Tracheal epithelial cell (primary cell): ENCODE results near the gene H3-3A. TPM values are rescaled to one million over a fixed set of nuclear protein-coding genes. Genes with fewer than 3 reads are reported as not detected.

Source experiments
- total RNA-seq: library from RNA; depleted of rRNA; stranded (reverse); fragments of >200 nt; gene quantifications from 2 replicates; pipeline ENCODE4 v1.2.1, GENCODE V29; 2014

Gene H3-3A
- total RNA-seq = 109 and 113 TPM in 2 replicates

GRCh38 chr1:226062558-226063223, at the start of gene H3-3A:
Gene H3-3A, plus strand, starts transcription at chr1:226062716. Its CDS starts 1,636 bp downstream, at chr1:226064352.

Other genes with a start within 250 kb of the H3-3A start
- gene TMEM63A, start 180.3 kb upstream of the H3-3A start, total RNA-seq = 3.9 and 5.3 TPM in 2 replicates
- not detected in 2 replicates for gene LEFTY1, start 173.6 kb upstream of the H3-3A start, total RNA-seq
- 19.8 and 32.4 TPM in 2 replicates for gene PYCR2, start 138.5 kb upstream of the H3-3A start, total RNA-seq
- not detected in 2 replicates for gene LEFTY2, start 121.5 kb upstream of the H3-3A start, total RNA-seq
- gene SDE2, start 63.4 kb upstream of the H3-3A start, total RNA-seq = 29.9 and 32.8 TPM in 2 replicates
- 43.7 and 67.0 TPM in 2 replicates for gene ACBD3, start 124.0 kb downstream of the H3-3A start, total RNA-seq
- gene MIXL1, start 160.9 kb downstream of the H3-3A start, total RNA-seq = not detected in 2 replicates
- 4.5 and 5.3 TPM in 2 replicates for gene LIN9, start 246.4 kb downstream of the H3-3A start, total RNA-seq